ENCODE results near the gene SLC38A4.
"Not testable (repeated sequence)": the region's sequence is repeated elsewhere in the genome, so short reads cannot be mapped to it uniquely, and the experiment has no call there.

DNA sequence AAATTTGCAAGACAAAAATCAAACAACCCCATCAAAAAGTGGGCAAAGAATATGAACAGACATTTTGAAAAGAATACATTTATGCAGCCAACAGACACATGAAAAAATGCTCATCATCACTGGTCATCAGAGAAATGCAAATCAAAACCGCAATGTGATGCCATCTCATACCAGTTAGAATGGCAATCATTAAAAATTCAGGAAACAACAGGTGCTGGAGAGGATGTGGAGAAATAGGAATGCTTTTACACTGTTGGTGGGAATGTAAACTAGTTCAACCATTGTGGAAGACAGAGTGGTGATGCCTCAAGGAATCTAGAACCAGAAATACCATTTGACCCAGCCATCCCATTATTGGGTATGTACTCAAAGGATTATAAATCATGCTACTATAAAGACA, 83.5 kb downstream of the SLC38A4 start:
- TF ChIP-seq CTCF (conservative IDR thresholded peaks at IDR 0.05 in 1 of 2, IDR thresholded peaks at IDR 0.05 in 1 of 2; ENCODE audit: extremely low read depth in 1 of 2, insufficient read depth in 1 of 2, low read depth in 1 of 2, low read length in 2 of 2); EZH2 (IDR thresholded peaks at IDR 0.05; ENCODE audit: borderline replicate concordance, low read length): not testable (repeated sequence)

Data from mammary epithelial cell (primary cell).